H1 (cell line): ENCODE measurements around the gene VGF. TPM values are rescaled to one million over a fixed set of nuclear protein-coding genes. Genes with fewer than 3 reads are reported as not detected.

Experiments
- CTCF ChIA-PET: fragments of 300-600 bp; sonication (Branson Sonifier 250); formaldehyde crosslinking; loops from one replicate; lab custom pipeline; 2021; ENCODE audit not compliant: partially characterized antibody; lab: Charles Lee
- POLR2A ChIA-PET: fragments of 300-600 bp; sonication (Branson Sonifier 250); formaldehyde crosslinking; loops from one replicate; lab custom pipeline; 2021; ENCODE audit warnings: inconsistent platforms; ENCODE audit not compliant: partially characterized antibody; lab: Charles Lee
- DNase-seq, 2 experiments: peaks; one replicate each; pipeline versions ENCODE4 v3.0.0 to v3.0.0-alpha.2; 2010 to 2022; ENCODE audit warnings: low spot score in 2 of 2, low read depth in 1 of 2, mixed read lengths in 1 of 2
- FAIRE-seq: peaks from 2 replicates; lab custom pipeline; 2011; peaks lifted over from hg19 to GRCh38; lab: Jason Lieb, UNC
- H2AFZ ChIP-seq: 2 replicates; pipeline ENCODE4 v1.8.1; 2012; ENCODE audit warnings: low read length, inconsistent platforms
- H2AK5ac ChIP-seq: 2 replicates; pipeline ENCODE4 v1.6.1; 2013; ENCODE audit warnings: low read depth, low read length
- H2BK120ac ChIP-seq: replicated peaks from 2 replicates; pipeline ENCODE3; 2013; ENCODE audit warnings: low read depth, low read length, inconsistent platforms
- H2BK12ac ChIP-seq: 2 replicates; pipeline ENCODE4 v1.6.1; 2013; ENCODE audit warnings: low read depth, low read length
- H2BK15ac ChIP-seq: 2 replicates; pipeline ENCODE4 v1.6.1; 2013; ENCODE audit warnings: low read length
- H2BK20ac ChIP-seq: 2 replicates; pipeline ENCODE4 v1.6.1; 2013; ENCODE audit warnings: low read length
- H2BK5ac ChIP-seq: 2 replicates; pipeline ENCODE4 v1.6.1; 2013; ENCODE audit warnings: low read depth, low read length
- H3K14ac ChIP-seq: 2 replicates; pipeline ENCODE4 v1.6.1; 2013; ENCODE audit warnings: inconsistent platforms; ENCODE audit not compliant: insufficient read length
- H3K18ac ChIP-seq: 2 replicates; pipeline ENCODE4 v1.6.1; 2013; ENCODE audit warnings: low read length; ENCODE audit errors: extremely low read depth
- H3K23ac ChIP-seq: 2 replicates; pipeline ENCODE4 v1.6.1; 2013; ENCODE audit warnings: inconsistent platforms; ENCODE audit not compliant: insufficient read length
- H3K23me2 ChIP-seq: 2 replicates; pipeline ENCODE4 v1.6.1; 2013; ENCODE audit warnings: low read depth, low read length
- H3K27ac ChIP-seq: 2 replicates; pipeline ENCODE4 v1.6.1; 2011; ENCODE audit warnings: low read depth, low read length, inconsistent platforms
- H3K27me3 ChIP-seq, 4 experiments: replicated peaks in 1 of 4; 1 replicate in 1 of 4; 2 replicates in 3 of 4; pipeline versions ENCODE4 v1.6.1 to v1.8.1; 2011 to 2013; ENCODE audit warnings: low read length in 3 of 4, mild to moderate bottlenecking in 3 of 4, inconsistent platforms in 2 of 4, mixed read lengths in 2 of 4, moderate library complexity in 1 of 4; ENCODE audit not compliant: control insufficient read depth in 3 of 4, insufficient read depth in 3 of 4; ENCODE audit errors: extremely low read depth in 1 of 4
- H3K36me3 ChIP-seq, 4 experiments: 2 replicates each; pipeline versions ENCODE4 v1.6.1 to v1.8.1; 2011 to 2013; ENCODE audit warnings: mild to moderate bottlenecking in 4 of 4, low read length in 3 of 4, moderate library complexity in 2 of 4, control low read depth in 1 of 4, inconsistent platforms in 1 of 4; ENCODE audit not compliant: insufficient read depth in 4 of 4, control insufficient read depth in 2 of 4
- H3K4ac ChIP-seq: replicated peaks from 2 replicates; pipeline ENCODE3; 2013; ENCODE audit warnings: low read length, low read depth, mixed read lengths, inconsistent platforms; ENCODE audit not compliant: insufficient read length
- H3K4me1 ChIP-seq, 4 experiments: replicated peaks in 1 of 4; 1 replicate in 1 of 4; 2 replicates in 3 of 4; pipeline versions ENCODE4 v1.6.1 to v1.8.1; 2011 to 2013; ENCODE audit warnings: low read length in 3 of 4, inconsistent platforms in 2 of 4, mixed read lengths in 1 of 4; ENCODE audit not compliant: insufficient read depth in 4 of 4, control insufficient read depth in 3 of 4
- H3K4me2 ChIP-seq, 2 experiments: 2 replicates each; pipeline versions ENCODE4 v1.6.1 to v1.8.1; 2011 to 2013; ENCODE audit warnings: low read depth in 2 of 2, low read length in 2 of 2, control low read depth in 1 of 2, inconsistent platforms in 1 of 2, mild to moderate bottlenecking in 1 of 2; ENCODE audit not compliant: insufficient read depth in 1 of 2
- H3K4me3 ChIP-seq, 4 experiments: fragments of 200-600, 300-600 bp in 1 of 4; sonication (generic), shearing (Covaris generic), sonication (Bioruptor Twin) in 1 of 4; 2 replicates each; pipeline versions ENCODE4 v1.5.1 to v1.8.1; 2011 to 2016; ENCODE audit warnings: low read length in 4 of 4, low read depth in 3 of 4, control low read depth in 2 of 4, inconsistent platforms in 2 of 4, mild to moderate bottlenecking in 2 of 4, mixed read lengths in 1 of 4, moderate library complexity in 1 of 4; ENCODE audit not compliant: insufficient read depth in 2 of 4; ENCODE audit errors: extremely low read depth in 1 of 4
- H3K56ac ChIP-seq: replicated peaks from 2 replicates; pipeline ENCODE3; 2013; ENCODE audit warnings: low read depth, mild to moderate bottlenecking, mixed read lengths, low read length, inconsistent platforms; ENCODE audit not compliant: insufficient read length
- H3K79me1 ChIP-seq: 2 replicates; pipeline ENCODE4 v1.6.1; 2013; ENCODE audit warnings: low read depth, low read length, control low read depth
- H3K79me2 ChIP-seq, 2 experiments: 2 replicates each; pipeline versions ENCODE4 v1.6.1 to v1.8.1; 2012 to 2013; ENCODE audit warnings: low read length in 2 of 2, mild to moderate bottlenecking in 2 of 2, inconsistent platforms in 1 of 2; ENCODE audit not compliant: insufficient read depth in 2 of 2, control insufficient read depth in 1 of 2
- H3K9ac ChIP-seq, 4 experiments: replicated peaks in 1 of 4; 1 replicate in 1 of 4; 2 replicates in 3 of 4; pipeline versions ENCODE4 v1.6.1 to v1.8.1; 2011 to 2013; ENCODE audit warnings: low read depth in 3 of 4, low read length in 3 of 4, control low read depth in 2 of 4, mild to moderate bottlenecking in 2 of 4, moderate library complexity in 2 of 4, inconsistent platforms in 1 of 4; ENCODE audit errors: extremely low read depth in 1 of 4
- H3K9me3 ChIP-seq, 2 experiments: 2 replicates each; pipeline versions ENCODE4 v1.6.1 to v1.8.1; 2012 to 2013; ENCODE audit warnings: mild to moderate bottlenecking in 2 of 2, moderate library complexity in 2 of 2, control low read depth in 1 of 2, inconsistent platforms in 1 of 2, low read depth in 1 of 2, low read length in 1 of 2, mixed read lengths in 1 of 2; ENCODE audit not compliant: insufficient read depth in 2 of 2
- H4K20me1 ChIP-seq, 2 experiments: replicated peaks in 1 of 2; 2 replicates each; pipeline versions ENCODE3 to v1.8.1; 2011 to 2013; ENCODE audit warnings: inconsistent platforms in 2 of 2, low read length in 2 of 2, mild to moderate bottlenecking in 1 of 2; ENCODE audit not compliant: insufficient read depth in 2 of 2, control insufficient read depth in 1 of 2
- H4K5ac ChIP-seq: 2 replicates; pipeline ENCODE4 v1.6.1; 2013; ENCODE audit warnings: low read length, low read depth, mixed read lengths, inconsistent platforms; ENCODE audit not compliant: insufficient read length
- H4K8ac ChIP-seq: 2 replicates; pipeline ENCODE4 v1.8.0; 2013; ENCODE audit warnings: mild to moderate bottlenecking, moderate library complexity, low read length, inconsistent platforms; ENCODE audit not compliant: insufficient read depth; ENCODE audit errors: extremely low read depth
- H4K91ac ChIP-seq: replicated peaks from 2 replicates; pipeline ENCODE3; 2013; ENCODE audit warnings: low read length, mixed read lengths, inconsistent platforms; ENCODE audit not compliant: insufficient read length
- CBX5 ChIP-seq: fragments of 300-800, 300-1000 bp; sonication (generic); IDR thresholded peaks from 2 replicates; pipeline ENCODE4 v1.7.1; 2016; ENCODE audit warnings: antibody characterized with exemption, low read length, low read depth
- PHF8 ChIP-seq: fragments of 200-600 bp; sonication (generic); conservative IDR thresholded peaks from 2 replicates; pipeline ENCODE4 v1.7.1; 2012; ENCODE audit warnings: low read depth, mild to moderate bottlenecking, inconsistent platforms, low read length, moderate library complexity
- RFX5 ChIP-seq: IDR thresholded peaks from 2 replicates; pipeline ENCODE4 v1.6.1; 2011; ENCODE audit warnings: low read depth, low read length, improper control_type of control experiment, borderline replicate concordance
- SIN3A ChIP-seq, 2 experiments: IDR thresholded peaks in 1 of 2; conservative IDR thresholded peaks in 1 of 2; 2 replicates each; pipeline ENCODE4 v1.6.1; 2011 to 2012; ENCODE audit warnings: low read length in 2 of 2, improper control_type of control experiment in 1 of 2, low read depth in 1 of 2, mild to moderate bottlenecking in 1 of 2
- SRF ChIP-seq: IDR thresholded peaks from 2 replicates; pipeline ENCODE4 v1.6.1; 2011; ENCODE audit warnings: mild to moderate bottlenecking, low read depth, low read length, moderate library complexity
- WGBS, 2 experiments: shearing (Covaris generic) in 1 of 2; methylation state at CpG; one replicate each; pipeline versions ENCODE4 v1.1.6 to v1.1.7; 2013 to 2015; ENCODE audit warnings: low lambda C conversion rate in 2 of 2, mixed read lengths in 2 of 2, inconsistent platforms in 1 of 2, low coverage in 1 of 2, missing lambda C conversion rate in 1 of 2; ENCODE audit not compliant: insufficient replicate concordance in 2 of 2, insufficient coverage in 1 of 2, insufficient read length in 1 of 2; ENCODE audit errors: extremely low coverage in 1 of 2, missing lambda C conversion rate in 1 of 2; 5-methylcytosine and 5-hydroxymethylcytosine counted together
- polyA plus RNA-seq, 7 experiments: library from polyadenylated mRNA; depleted of rRNA in 3 of 7; stranded (reverse) in 5 of 7; unstranded in 2 of 7; fragments of >200 nt in 5 of 7; fragments of 200-250 nt in 2 of 7; gene quantifications; 1 replicate in 5 of 7; 2 replicates in 1 of 7; 4 replicates in 1 of 7; pipeline versions ENCODE4 v1.2.1 to v1.2.3, GENCODE V29; 2011 to 2013; ENCODE audit warnings: missing spikeins in 2 of 7, mixed read lengths in 2 of 7
- total RNA-seq: library from RNA; stranded (reverse); fragmentation: NEBNext Ultra II Directional; extraction: Animal tissue kit (Norgen Biotek cat#: 25700); gene quantifications from 2 replicates; pipeline ENCODE4 v1.2.1, GENCODE V29; 2021
- TF ChIP-seq, protein P1 (sequence below): IDR thresholded peaks from 2 replicates; pipeline ENCODE4 v1.6.1; 2011; ENCODE audit warnings: low read depth, mild to moderate bottlenecking, low read length; ENCODE audit not compliant: insufficient read depth
- TF ChIP-seq, protein P2 (sequence below), 3 experiments: IDR thresholded peaks; 1 replicate in 2 of 3; 2 replicates in 1 of 3; pipeline versions ENCODE4 v1.5.1 to v1.6.1; 2011; ENCODE audit warnings: low read length in 3 of 3, mild to moderate bottlenecking in 3 of 3, inconsistent platforms in 2 of 3, low read depth in 1 of 3, moderate library complexity in 1 of 3; ENCODE audit not compliant: insufficient read depth in 1 of 3; ENCODE audit errors: control extremely low read depth in 1 of 3

Gene VGF
- total and polyA plus RNA-seq, 2 of the 8 experiments (the other 6 are each of a cell fraction or from before 2014, with no cell fraction given), result 1.6 to 7.0 TPM

GRCh38 chr7:101122933-101123702 lies 42.3 kb downstream of the VGF start:
- no peak for FAIRE-seq
- no peak for TF ChIP-seq PHF8
- TF ChIP-seq SIN3A (conservative IDR thresholded peaks at IDR 0.05 in 1 of 2, IDR thresholded peaks at IDR 0.05 in 1 of 2; ENCODE audit: low read depth in 1 of 2, low read length in 2 of 2), result no peak
- TF ChIP-seq, protein P1, sequence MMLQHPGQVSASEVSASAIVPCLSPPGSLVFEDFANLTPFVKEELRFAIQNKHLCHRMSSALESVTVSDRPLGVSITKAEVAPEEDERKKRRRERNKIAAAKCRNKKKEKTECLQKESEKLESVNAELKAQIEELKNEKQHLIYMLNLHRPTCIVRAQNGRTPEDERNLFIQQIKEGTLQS, result no peak
- TF ChIP-seq, protein P2, sequence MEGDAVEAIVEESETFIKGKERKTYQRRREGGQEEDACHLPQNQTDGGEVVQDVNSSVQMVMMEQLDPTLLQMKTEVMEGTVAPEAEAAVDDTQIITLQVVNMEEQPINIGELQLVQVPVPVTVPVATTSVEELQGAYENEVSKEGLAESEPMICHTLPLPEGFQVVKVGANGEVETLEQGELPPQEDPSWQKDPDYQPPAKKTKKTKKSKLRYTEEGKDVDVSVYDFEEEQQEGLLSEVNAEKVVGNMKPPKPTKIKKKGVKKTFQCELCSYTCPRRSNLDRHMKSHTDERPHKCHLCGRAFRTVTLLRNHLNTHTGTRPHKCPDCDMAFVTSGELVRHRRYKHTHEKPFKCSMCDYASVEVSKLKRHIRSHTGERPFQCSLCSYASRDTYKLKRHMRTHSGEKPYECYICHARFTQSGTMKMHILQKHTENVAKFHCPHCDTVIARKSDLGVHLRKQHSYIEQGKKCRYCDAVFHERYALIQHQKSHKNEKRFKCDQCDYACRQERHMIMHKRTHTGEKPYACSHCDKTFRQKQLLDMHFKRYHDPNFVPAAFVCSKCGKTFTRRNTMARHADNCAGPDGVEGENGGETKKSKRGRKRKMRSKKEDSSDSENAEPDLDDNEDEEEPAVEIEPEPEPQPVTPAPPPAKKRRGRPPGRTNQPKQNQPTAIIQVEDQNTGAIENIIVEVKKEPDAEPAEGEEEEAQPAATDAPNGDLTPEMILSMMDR (IDR thresholded peaks at IDR 0.05; ENCODE audit: control extremely low read depth in 1 of 3, insufficient read depth in 1 of 3, low read depth in 1 of 3, low read length in 3 of 3), result no peak
- no peak for TF ChIP-seq SRF
- TF ChIP-seq CBX5, result no peak
- TF ChIP-seq RFX5, result no peak

More at GRCh38 chr7:101122933-101123702, 42.3 kb downstream of the VGF start:
- peak overlapping the region; percentile 93; the same call in 1 of the 2 replicates for H3K18ac ChIP-seq
- H3K14ac ChIP-seq, result no peak overlapping the region
- H3K27me3 ChIP-seq, result no peaks in the 10 kb centered on the region; a peak in 1 of 7 replicates
- no peaks in the 10 kb centered on the region; the same call in 1 of the 2 replicates for H3K23me2 ChIP-seq
- DNase-seq, result no peak
- no peaks in the 10 kb centered on the region for H3K79me1 ChIP-seq
- no peak overlapping the region for H2AK5ac ChIP-seq
- 89% methylated on average over 11 of the region's 11 CpGs; no CpG with 5 or more reads in 1 of the 2 experiments for WGBS, 2 experiments
- H4K8ac ChIP-seq, result no peak overlapping the region; the same call in 1 of the 2 replicates
- no peak overlapping the region for H3K56ac ChIP-seq
- no peaks in the 10 kb centered on the region for H3K36me3 ChIP-seq
- H2BK120ac ChIP-seq, result no peak overlapping the region
- POLR2A ChIA-PET, result interaction anchor here (0.6 to 2.1 kb wide), 9 partner anchors 11 to 122 kb away, joined by 3 to 8 read pairs (median 3); partner anchors contain the start of gene FIS1
- peaks cover 0 to 4% of the 10 kb centered on the region in 2 experiments; a peak in 1 of 4 replicates for H3K9me3 ChIP-seq
- H4K20me1 ChIP-seq, result no peaks in the 10 kb centered on the region
- no peak overlapping the region for H3K9ac ChIP-seq
- CTCF ChIA-PET, result interaction anchor here (0.7 to 8.3 kb wide), 11 partner anchors 12 to 271 kb away, joined by 3 to 80 read pairs (median 4); partner anchors contain the start of gene SLC12A9
- H3K4me3 ChIP-seq, result no peak overlapping the region
- H2BK5ac ChIP-seq, result peak overlapping the region; percentile 88; the same call in 1 of the 2 replicates
- 0 out of 2 replicates have a peak overlapping the region, but pooled peaks have one; percentile 3 for H2BK15ac ChIP-seq
- no peak overlapping the region for H3K27ac ChIP-seq
- H2AFZ ChIP-seq, result no peak overlapping the region
- peaks cover 8 to 22% (median 14%) of the 10 kb centered on the region in 4 experiments for H3K4me1 ChIP-seq
- peak overlapping the region; percentile 96; the same call in 1 of the 2 replicates for H2BK12ac ChIP-seq
- H3K79me2 ChIP-seq, result no peaks in the 10 kb centered on the region
- no peak overlapping the region for H4K91ac ChIP-seq
- H3K4me2 ChIP-seq, result no peak overlapping the region
- no peak overlapping the region for H3K23ac ChIP-seq
- 0 out of 2 replicates have a peak overlapping the region, but pooled peaks have one; percentile 9 for H2BK20ac ChIP-seq
- H4K5ac ChIP-seq, result no peak overlapping the region
- H3K4ac ChIP-seq, result no peak overlapping the region
